K562 (cell line): Measurements from ENCODE around the gene RPL19. TPM values are rescaled to one million over a fixed set of nuclear protein-coding genes. Genes with fewer than 3 reads are reported as not detected.
A peak's percentile ranks its signal among the peaks of the same experiment; 100 is the strongest.

Experiments
- ATAC-seq: fragments of 200-7000 bp; cut with Tn5 transposase; 3 replicates; pipeline ENCODE4 v1.9.1; 2020; ENCODE audit warnings: moderate library complexity
- BruUV-seq: library from RNA; stranded (reverse); fragments of 400-500 nt; replicated peaks from 2 replicates; lab custom pipeline; 2021; lab: Mats Ljungman, UMichigan
- CTCF ChIA-PET: fragments of 300-600 bp; formaldehyde crosslinking; extraction: SDS; loops from one replicate; lab custom pipeline; 2021; ENCODE audit warnings: low intra/inter-chr PET ratio; lab: Yijun Ruan, JAX
- POLR2A ChIA-PET: fragments of 300-600, 350-650 bp; sonication (Branson Sonifier 250); formaldehyde crosslinking; extraction: SDS; loops from one replicate; lab custom pipeline; 2021; ENCODE audit warnings: antibody characterized with exemption, inconsistent platforms; lab: Yijun Ruan, JAX
- DNase-seq, 4 experiments: peaks; one replicate each; pipeline versions ENCODE4 v3.0.0 to v3.0.0-alpha.2; 2011 to 2018; ENCODE audit warnings: low spot score in 3 of 4, mixed read lengths in 3 of 4; ENCODE audit errors: extremely low read depth in 1 of 4
- FAIRE-seq: peaks from 2 replicates; lab custom pipeline; 2011; peaks lifted over from hg19 to GRCh38; lab: Jason Lieb, UNC
- H2AFZ ChIP-seq: 2 replicates; pipeline ENCODE4 v1.6.0; 2011; ENCODE audit warnings: low read depth, low read length, control low read depth, inconsistent platforms
- H3K27ac ChIP-seq: fragments of 200-600 bp; 3 replicates; pipeline ENCODE4 v1.8.0; 2011; ENCODE audit warnings: low read depth, mild to moderate bottlenecking, control low read depth, inconsistent platforms, low read length, moderate library complexity, mixed read lengths; ENCODE audit errors: extremely low read depth
- H3K27me3 ChIP-seq, 2 experiments: fragments of 300-600 bp in 1 of 2; 2 replicates in 1 of 2; 3 replicates in 1 of 2; pipeline versions ENCODE4 v1.6.0 to v1.8.0; 2011; ENCODE audit warnings: inconsistent platforms in 2 of 2, low read length in 2 of 2, mild to moderate bottlenecking in 1 of 2, mixed read lengths in 1 of 2, moderate library complexity in 1 of 2; ENCODE audit not compliant: control insufficient read depth in 2 of 2, insufficient read depth in 2 of 2
- H3K36me3 ChIP-seq: fragments of 300-600 bp; 3 replicates; pipeline ENCODE4 v1.8.0; 2011; ENCODE audit warnings: mild to moderate bottlenecking, low read length, inconsistent platforms; ENCODE audit not compliant: control insufficient read depth, insufficient read depth
- H3K4me1 ChIP-seq, 2 experiments: fragments of 200-600 bp in 1 of 2; replicated peaks in 1 of 2; 2 replicates in 1 of 2; 3 replicates in 1 of 2; pipeline versions ENCODE4 v1.5.1 to v1.8.0; 2011; ENCODE audit warnings: inconsistent platforms in 2 of 2, low read length in 2 of 2, mild to moderate bottlenecking in 1 of 2, mixed read lengths in 1 of 2, moderate library complexity in 1 of 2; ENCODE audit not compliant: control insufficient read depth in 2 of 2, insufficient read depth in 2 of 2
- H3K4me2 ChIP-seq: 2 replicates; pipeline ENCODE4 v1.6.1; 2011; ENCODE audit warnings: low read length, control low read depth, inconsistent platforms, mixed read lengths; ENCODE audit not compliant: insufficient read depth
- H3K4me3 ChIP-seq: fragments of 200-600 bp; sonication (generic), shearing (Covaris generic); 2 replicates; pipeline ENCODE4 v1.5.1; 2016; ENCODE audit warnings: control low read depth, inconsistent platforms
- H3K79me2 ChIP-seq: fragments of 200-600 bp; 3 replicates; pipeline ENCODE4 v1.8.0; 2011; ENCODE audit warnings: low read length, inconsistent platforms; ENCODE audit not compliant: control insufficient read depth, insufficient read depth
- H3K9ac ChIP-seq, 2 experiments: 2 replicates each; pipeline versions ENCODE4 v1.6.0 to v1.6.1; 2011; ENCODE audit warnings: low read depth in 2 of 2, low read length in 2 of 2, control low read depth in 1 of 2, inconsistent platforms in 1 of 2, mild to moderate bottlenecking in 1 of 2, mixed read lengths in 1 of 2; ENCODE audit not compliant: insufficient read depth in 1 of 2
- H3K9me1 ChIP-seq: one replicate; pipeline ENCODE4 v1.6.0; 2011; ENCODE audit warnings: inconsistent platforms, mild to moderate bottlenecking, low read length, moderate library complexity; ENCODE audit not compliant: control insufficient read depth, insufficient read depth
- H3K9me3 ChIP-seq: replicated peaks from 2 replicates; pipeline ENCODE4 v1.5.1; 2011; ENCODE audit warnings: low read depth, low read length, inconsistent platforms; ENCODE audit not compliant: control insufficient read depth, insufficient read depth
- H4K20me1 ChIP-seq: replicated peaks from 2 replicates; pipeline ENCODE4 v1.6.1; 2011; ENCODE audit warnings: low read length, inconsistent platforms, mixed read lengths; ENCODE audit not compliant: control insufficient read depth, insufficient read depth
- ARNT ChIP-seq, 2 experiments: fragments of 450-650 bp; IDR thresholded peaks; 2 replicates each; pipeline ENCODE4 v1.6.1; 2016; ENCODE audit warnings: mild to moderate bottlenecking in 1 of 2
- CBX1 ChIP-seq: sonication (generic); IDR thresholded peaks from 2 replicates; pipeline ENCODE4 v1.6.1; 2016; ENCODE audit warnings: antibody characterized with exemption, low read depth, mild to moderate bottlenecking
- DNMT1 ChIP-seq: fragments of 450-650 bp; IDR thresholded peaks from 2 replicates; pipeline ENCODE4 v1.6.1; 2016; ENCODE audit warnings: antibody characterized with exemption, mild to moderate bottlenecking
- ILF3 ChIP-seq: fragments of 450-650 bp; IDR thresholded peaks from 2 replicates; pipeline ENCODE4 v1.6.1; 2018; ENCODE audit warnings: antibody characterized with exemption, mild to moderate bottlenecking, moderate library complexity, borderline replicate concordance
- NFATC3 ChIP-seq: fragments of 450-650 bp; IDR thresholded peaks from 2 replicates; pipeline ENCODE4 v1.6.1; 2017; ENCODE audit warnings: mild to moderate bottlenecking
- PTTG1 ChIP-seq: fragments of 450-650 bp; IDR thresholded peaks from 2 replicates; pipeline ENCODE4 v1.6.1; 2016; ENCODE audit warnings: low read depth, mild to moderate bottlenecking, missing genetic modification characterization, missing compliant biosample characterization
- RAD21 ChIP-seq, 2 experiments: fragments of 250-450 bp in 1 of 2; fragments of 450-650 bp in 1 of 2; sonication (Bioruptor Pico) in 1 of 2; formaldehyde crosslinking in 1 of 2; IDR thresholded peaks in 1 of 2; conservative IDR thresholded peaks in 1 of 2; 2 replicates each; pipeline versions ENCODE4 v1.4.0 to v1.8.0; 2020 to 2022; ENCODE audit warnings: mild to moderate bottlenecking in 2 of 2, moderate library complexity in 1 of 2
- RBM39 ChIP-seq: fragments of 200-400 bp; formaldehyde crosslinking; optimal IDR thresholded peaks from 2 replicates; pipeline ENCODE3; 2018; ENCODE audit warnings: low read depth, low read length
- SAP30 ChIP-seq: fragments of 200-600 bp; sonication (generic); IDR thresholded peaks from 2 replicates; pipeline ENCODE4 v1.6.1; 2012; ENCODE audit warnings: borderline replicate concordance, low read depth, mild to moderate bottlenecking, moderate library complexity, low read length, control low read depth, inconsistent platforms; ENCODE audit not compliant: insufficient read depth, poor library complexity, severe bottlenecking
- ZC3H11A ChIP-seq: IDR thresholded peaks from 2 replicates; pipeline ENCODE4 v1.6.1; 2012; ENCODE audit warnings: low read depth, low read length, improper control_type of control experiment
- ZNF12 ChIP-seq: sonication (generic); formaldehyde crosslinking; IDR thresholded peaks from 2 replicates; pipeline ENCODE4 v1.4.0; 2020; ENCODE audit warnings: mild to moderate bottlenecking, missing genetic modification reagents
- ZNF444 ChIP-seq: fragments of 250-450 bp; sonication (Bioruptor Pico); IDR thresholded peaks from 2 replicates; pipeline ENCODE4 v1.4.0; 2020; ENCODE audit warnings: mild to moderate bottlenecking, moderate library complexity
- ZNF717 ChIP-seq: fragments of 250-450 bp; sonication (Bioruptor Pico); IDR thresholded peaks from 2 replicates; pipeline ENCODE4 v1.5.0; 2021
- WGBS: fragments of 100-300 bp; shearing (Covaris generic); methylation state at CpG from one replicate; pipeline ENCODE4 v1.1.6; 2016; ENCODE audit warnings: low coverage, mixed read lengths; ENCODE audit not compliant: insufficient coverage; ENCODE audit errors: missing lambda C conversion rate; 5-methylcytosine and 5-hydroxymethylcytosine counted together
- in situ Hi-C: fragments of 300-500 bp; cut with MboI; formaldehyde crosslinking; loops from 4 replicates; pipeline ENCODE4 v1.15.0; 2018; ENCODE audit warnings: inconsistent platforms, mixed read lengths
- intact Hi-C: fragments of 100-400 bp; cut with micrococcal nuclease; formaldehyde crosslinking; loops from 2 replicates; pipeline ENCODE4 v1.14.2; 2022
- polyA plus RNA-seq, 8 experiments: library from polyadenylated mRNA; depleted of rRNA in 4 of 8; stranded (reverse) in 5 of 8; unstranded in 3 of 8; fragments of >200 nt; fragmentation: Nextera tagmentation in 2 of 8; fragmentation: Illumina TruSeq in 1 of 8; extraction: Ambion mirVana in 2 of 8; extraction: Trizol in 1 of 8; gene quantifications; 2 replicates each; pipeline versions ENCODE4 v1.2.1 to v1.2.3, GENCODE V29; 2011 to 2014; ENCODE audit warnings: inconsistent platforms in 1 of 8, missing spikeins in 1 of 8
- total RNA-seq, 7 experiments: library from RNA; depleted of rRNA in 6 of 7; stranded (reverse); fragments of >200 nt in 6 of 7; fragmentation: Illumina TruSeq in 2 of 7; extraction: Trizol in 2 of 7; gene quantifications; 2 replicates each; pipeline versions ENCODE4 v1.2.1 to v1.2.3, GENCODE V29; 2011 to 2021; ENCODE audit warnings: low replicate concordance in 1 of 7
- TF ChIP-seq, protein P1 (sequence below): sonication (generic); formaldehyde crosslinking; IDR thresholded peaks from 2 replicates; pipeline ENCODE4 v1.8.0; 2022; ENCODE audit warnings: mild to moderate bottlenecking, missing genetic modification reagents

The RPL19 gene
- total and polyA plus RNA-seq, 9 of the 15 experiments (the other 6 are each of a cell fraction or from before 2014, with no cell fraction given), result 2,263 to 4,614 (median 3,727) TPM

DNA sequence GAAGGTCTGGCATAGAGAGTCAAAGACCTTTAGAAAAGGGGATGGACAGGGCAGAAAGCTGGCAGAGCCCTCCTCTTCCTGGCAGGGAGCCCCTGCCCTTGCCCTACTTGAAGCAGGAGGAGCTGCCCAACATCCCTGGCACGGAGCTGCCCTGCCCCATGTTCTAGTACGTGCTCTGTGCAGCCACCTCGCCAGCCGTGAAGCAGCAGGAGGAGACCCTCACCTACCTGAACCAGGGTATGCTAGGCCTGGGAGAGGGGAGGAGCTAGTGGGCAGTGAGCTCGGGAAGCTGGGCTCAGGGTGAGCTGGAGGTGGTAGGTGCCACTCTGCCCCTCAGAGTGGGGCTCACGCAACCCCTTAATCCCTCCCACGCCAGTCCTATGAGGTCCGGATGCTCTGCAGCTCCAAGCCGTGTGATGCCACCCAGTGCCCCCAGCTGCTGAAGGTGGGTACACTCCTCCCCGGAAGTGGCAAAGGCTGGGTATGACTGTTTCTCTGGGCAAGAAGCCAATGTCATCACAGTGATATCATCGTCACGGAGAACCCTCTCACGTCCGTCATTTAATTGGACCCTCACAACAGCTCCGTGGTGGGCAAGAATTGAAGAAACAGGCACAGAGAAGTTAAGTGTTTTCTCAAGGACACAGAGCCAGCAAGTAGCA lies 38.4 kb downstream of the RPL19 start:
- intact Hi-C loops (no loop called here), in situ Hi-C loops (no loop called here)
- peak overlapping the region in 1 of 2 experiments; percentile 66; a peak in 2 of 4 replicates for H3K9ac ChIP-seq
- CTCF ChIA-PET, result interaction anchor here (4.7 kb wide), 1 partner anchor 31 kb away, joined by 23 read pairs; no protein-coding TSS in a partner anchor
- TF ChIP-seq RAD21 (CRISPR knock-in tag; conservative IDR thresholded peaks at IDR 0.05 in 1 of 2, IDR thresholded peaks at IDR 0.05 in 1 of 2) (no peak), DNMT1 (no peak), RBM39 (no peak), ZNF12 (CRISPR knock-in tag) (no peak), ARNT (IDR thresholded peaks at IDR 0.05) (no peak), CBX1 (no peak), ZNF444 (no peak), NFATC3 (no peak), SAP30 (no peak), ILF3 (no peak), PTTG1 (tag) (no peak), ZNF717 (CRISPR knock-in tag) (no peak), ZC3H11A (no peak)
- TF ChIP-seq, protein P1, sequence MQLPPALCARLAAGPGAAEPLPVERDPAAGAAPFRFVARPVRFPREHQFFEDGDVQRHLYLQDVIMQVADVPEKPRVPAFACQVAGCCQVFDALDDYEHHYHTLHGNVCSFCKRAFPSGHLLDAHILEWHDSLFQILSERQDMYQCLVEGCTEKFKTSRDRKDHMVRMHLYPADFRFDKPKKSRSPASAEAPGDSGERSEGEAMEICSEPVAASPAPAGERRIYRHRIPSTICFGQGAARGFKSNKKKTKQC, result no peak
- BruUV-seq, result no TSS peak
- H3K4me3 ChIP-seq, result no peak overlapping the region
- H3K4me1 ChIP-seq, result peaks cover 0 to 11% of the 10 kb centered on the region in 2 experiments; a peak in 3 of 5 replicates
- peaks cover 4% of the 10 kb centered on the region; the same call in 1 of the 2 replicates for H4K20me1 ChIP-seq
- no peak overlapping the region for H2AFZ ChIP-seq
- POLR2A ChIA-PET, result interaction anchor here (0.6 to 1.4 kb wide), 6 partner anchors 8 to 72 kb away, joined by 3 to 5 read pairs (median 4); partner anchors contain the start of gene RPL19
- peaks cover 0 to 6% of the 10 kb centered on the region in 2 experiments; a peak in 2 of 5 replicates for H3K27me3 ChIP-seq
- WGBS, result 6% methylated on average over 15 of the region's 15 CpGs
- H3K27ac ChIP-seq, result no peak overlapping the region
- H3K4me2 ChIP-seq, result no peak overlapping the region
- no peaks in the 10 kb centered on the region for H3K79me2 ChIP-seq
- no peaks in the 10 kb centered on the region for H3K36me3 ChIP-seq
- no peak for DNase-seq
- FAIRE-seq, result no peak
- ATAC-seq, result no peak
- no peaks in the 10 kb centered on the region for H3K9me1 ChIP-seq
- no peaks in the 10 kb centered on the region for H3K9me3 ChIP-seq
